Femur (tissue), 1 donor: ENCODE results near the gene JMJD7.

Experiments used
- DNase-seq: peaks from one replicate; pipeline ENCODE4 v3.0.0-alpha.2; 2017

JMJD7 gene

GRCh38 chr15:41849204-41849603 lies 21.3 kb downstream of the JMJD7 start:
- DNase-seq, result no peak

GRCh38 chr15:41849861-41850260 lies 22.0 kb downstream of the JMJD7 start:
- no peak for DNase-seq

GRCh38 chr15:41850482-41851166 lies 22.7 kb downstream of the JMJD7 start:
- no peak for DNase-seq

GRCh38 chr15:41851167-41851523 lies 23.3 kb downstream of the JMJD7 start:
- DNase-seq, result no peak

GRCh38 chr15:41851755-41852370 lies 24.0 kb downstream of the JMJD7 start:
- DNase-seq, result no peak

- DNase-seq, result no peak
These were observed 25.1 kb downstream of the JMJD7 start for GRCh38 chr15:41852736-41853590.

- DNase-seq, result no peak
These were observed 25.9 kb downstream of the JMJD7 start for GRCh38 chr15:41853831-41854230.

- DNase-seq, result no peak
These were observed 26.6 kb downstream of the JMJD7 start for GRCh38 chr15:41854443-41854842.

GRCh38 chr15:41855261-41855961 lies 27.5 kb downstream of the JMJD7 start:
- peak; percentile 47 for DNase-seq

- DNase-seq, result no peak
These were observed 28.4 kb downstream of the JMJD7 start for GRCh38 chr15:41856262-41856661.

- DNase-seq, result no peak
These were observed 28.8 kb downstream of the JMJD7 start for GRCh38 chr15:41856716-41857115.

GRCh38 chr15:41857316-41857715 lies 29.4 kb downstream of the JMJD7 start:
- no peak for DNase-seq

GRCh38 chr15:41858756-41859155 lies 30.9 kb downstream of the JMJD7 start:
- no peak for DNase-seq

- DNase-seq, result no peak
These were observed 32.3 kb downstream of the JMJD7 start for GRCh38 chr15:41860049-41860828.

- DNase-seq, result no peak
These were observed 34.0 kb downstream of the JMJD7 start for GRCh38 chr15:41861736-41862356.

GRCh38 chr15:41862515-41863116 lies 34.7 kb downstream of the JMJD7 start:
- DNase-seq, result no peak

- no peak for DNase-seq
These were observed 37.7 kb downstream of the JMJD7 start for GRCh38 chr15:41865490-41866055.

- no peak for DNase-seq
These were observed 38.4 kb downstream of the JMJD7 start for GRCh38 chr15:41866263-41866703.

GRCh38 chr15:41866872-41867579 lies 39.1 kb downstream of the JMJD7 start:
- no peak for DNase-seq

GRCh38 chr15:41868321-41868720 lies 40.4 kb downstream of the JMJD7 start:
- DNase-seq, result no peak
